Type B pancreatic cell (in vitro differentiated cells): Measurements from ENCODE around the gene BTBD9. TPM values are rescaled to one million over a fixed set of nuclear protein-coding genes. Genes with fewer than 3 reads are reported as not detected.
"Not testable (repeated sequence)": the region's sequence is repeated elsewhere in the genome, so short reads cannot be mapped to it uniquely, and the experiment has no call there.

Source experiments
- DNase-seq: peaks from one replicate; pipeline ENCODE4 v3.0.0; 2021; ENCODE audit warnings: mixed read lengths; ENCODE audit not compliant: unreplicated experiment; ENCODE audit errors: extremely low spot score
- H3K27ac Mint-ChIP-seq: 2 replicates; pipeline ENCODE4 v1.8.0; 2021; ENCODE audit warnings: mild to moderate bottlenecking, mixed read lengths
- H3K27me3 Mint-ChIP-seq: 2 replicates; pipeline ENCODE4 v1.8.0; 2021; ENCODE audit warnings: mixed read lengths
- H3K36me3 Mint-ChIP-seq: 2 replicates; pipeline ENCODE4 v1.8.0; 2021; ENCODE audit warnings: mixed read lengths
- H3K4me1 Mint-ChIP-seq: one replicate; pipeline ENCODE4 v1.8.0; 2021; ENCODE audit warnings: mixed read lengths; ENCODE audit not compliant: unreplicated experiment
- H3K4me3 Mint-ChIP-seq: 2 replicates; pipeline ENCODE4 v1.8.0; 2021; ENCODE audit warnings: mild to moderate bottlenecking, mixed read lengths
- H3K9me3 Mint-ChIP-seq: 2 replicates; pipeline ENCODE4 v1.8.0; 2021; ENCODE audit warnings: mixed read lengths
- CTCF ChIP-seq: fragments of 200-600 bp; sonication (generic); conservative IDR thresholded peaks from 2 replicates; pipeline ENCODE4 v1.5.0; 2021; ENCODE audit warnings: antibody characterized with exemption, mild to moderate bottlenecking
- total RNA-seq: library from RNA; stranded (reverse); gene quantifications from 2 replicates; pipeline ENCODE4 v1.2.1, GENCODE V29; 2021; ENCODE audit warnings: low replicate concordance

Gene BTBD9
- total RNA-seq, 1 donor from 2014 or later = 14.9 TPM

GRCh38 chr6:38350942-38351341 lies 288.8 kb downstream of the BTBD9 start:
- no peak for TF ChIP-seq CTCF
- Mint-ChIP-seq H3K27ac (peak overlapping the region; percentile 61), H3K9me3 (no peaks in the 10 kb centered on the region), H3K27me3 (peaks cover 18% of the 10 kb centered on the region), H3K4me1 (peaks cover 19% of the 10 kb centered on the region), H3K36me3 (no peaks in the 10 kb centered on the region), H3K4me3 (no peak overlapping the region)
- DNase-seq = no peak

DNA sequence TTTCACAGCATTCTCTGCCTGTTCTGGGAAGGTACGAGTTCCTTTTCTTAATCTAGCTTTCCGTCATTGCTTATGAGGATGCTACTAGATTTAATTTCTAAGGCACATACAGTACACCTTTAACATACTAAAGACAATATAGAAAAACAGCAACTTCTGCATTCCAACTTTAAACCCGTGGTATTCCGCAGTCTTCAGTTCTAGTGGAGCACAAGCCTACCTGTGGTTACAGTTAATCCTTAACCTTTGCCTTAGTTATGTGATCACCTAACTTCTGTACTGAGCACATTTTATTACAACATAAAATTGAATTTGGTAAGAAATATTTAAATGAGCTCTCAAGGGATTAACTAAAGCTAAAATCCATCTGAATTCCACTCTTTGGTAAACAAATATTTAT lies 289.5 kb downstream of the BTBD9 start:
- peaks cover 25% of the 10 kb centered on the region for H3K4me1 Mint-ChIP-seq
- peaks cover 14% of the 10 kb centered on the region for H3K27me3 Mint-ChIP-seq

GRCh38 chr6:38349795-38350194 lies 289.9 kb downstream of the BTBD9 start:
- no peaks in the 10 kb centered on the region for H3K9me3 Mint-ChIP-seq
- DNase-seq = no peak
- no peaks in the 10 kb centered on the region for H3K36me3 Mint-ChIP-seq
- TF ChIP-seq CTCF = no peak
- H3K4me3 Mint-ChIP-seq = no peak overlapping the region
- H3K4me1 Mint-ChIP-seq = peaks cover 25% of the 10 kb centered on the region
- peaks cover 14% of the 10 kb centered on the region for H3K27me3 Mint-ChIP-seq
- no peak overlapping the region for H3K27ac Mint-ChIP-seq

More for the DNA sequence above, 289.5 kb downstream of the BTBD9 start:
- no peak for TF ChIP-seq CTCF
- Mint-ChIP-seq H3K27ac (no peak overlapping the region), H3K9me3 (no peaks in the 10 kb centered on the region), H3K36me3 (no peaks in the 10 kb centered on the region), H3K4me3 (no peak overlapping the region)
- DNase-seq = no peak

- no peak for TF ChIP-seq CTCF
- Mint-ChIP-seq H3K27ac (no peak overlapping the region), H3K4me1 (peaks cover 25% of the 10 kb centered on the region), H3K4me3 (no peak overlapping the region), H3K9me3 (no peaks in the 10 kb centered on the region), H3K36me3 (no peaks in the 10 kb centered on the region), H3K27me3 (peaks cover 11% of the 10 kb centered on the region)
- no peak for DNase-seq
Observed at GRCh38 chr6:38349221-38349620, 290.5 kb downstream of the BTBD9 start.

- DNase-seq = no peak
- Mint-ChIP-seq H3K36me3 (no peaks in the 10 kb centered on the region), H3K27ac (no peak overlapping the region), H3K4me3 (no peak overlapping the region), H3K9me3 (no peaks in the 10 kb centered on the region), H3K4me1 (peaks cover 25% of the 10 kb centered on the region), H3K27me3 (peaks cover 11% of the 10 kb centered on the region)
- TF ChIP-seq CTCF = no peak
Observed at GRCh38 chr6:38348371-38348770, 291.4 kb downstream of the BTBD9 start.

DNA sequence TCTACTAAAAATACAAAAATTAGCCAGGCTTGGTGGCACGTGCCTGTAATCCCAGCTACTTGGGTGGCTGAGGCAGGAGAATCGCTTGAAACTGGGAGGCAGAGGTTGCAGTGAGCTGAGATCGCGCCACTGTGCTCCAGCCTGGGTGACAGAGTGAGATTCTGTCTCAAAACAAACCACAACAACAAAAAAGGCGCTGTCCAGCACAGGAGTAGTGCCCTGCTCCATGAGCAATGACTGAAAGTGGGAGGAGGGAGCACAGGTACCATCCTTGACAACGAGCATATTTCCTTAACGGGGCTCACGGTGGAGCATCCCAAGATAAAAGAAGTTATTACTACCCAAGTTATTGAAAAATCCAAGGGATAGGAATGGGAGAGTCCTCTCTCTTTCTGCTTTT lies 291.9 kb downstream of the BTBD9 start:
- H3K4me1 Mint-ChIP-seq = peaks cover 25% of the 10 kb centered on the region
- not testable (repeated sequence) for H3K36me3 Mint-ChIP-seq, H3K9me3 Mint-ChIP-seq, H3K27ac Mint-ChIP-seq, H3K27me3 Mint-ChIP-seq, H3K4me3 Mint-ChIP-seq, DNase-seq
